Mucosa of descending colon (tissue), 3 donors: ENCODE data around the gene NECAB3. TPM values are rescaled to one million over a fixed set of nuclear protein-coding genes. Genes with fewer than 3 reads are reported as not detected.
A peak's percentile ranks its signal among the peaks of the same experiment; 100 is the strongest.
"Not testable (repeated sequence)": the region's sequence is repeated elsewhere in the genome, so short reads cannot be mapped to it uniquely, and the experiment has no call there.

Experiments used
- ATAC-seq: fragments of 200-7000 bp; cut with Tn5 transposase; one replicate; pipeline ENCODE4 v1.9.1; 2020; ENCODE audit warnings: mild to moderate bottlenecking, moderate library complexity
- DNase-seq, 3 donors: peaks; one replicate each; pipeline ENCODE4 v3.0.0-alpha.2; 2020
- H3K36me3 ChIP-seq: fragments of 200-600 bp; one replicate; pipeline ENCODE4 v1.8.0; 2021; ENCODE audit warnings: low read depth, mild to moderate bottlenecking
- H3K4me1 ChIP-seq: fragments of 200-600 bp; one replicate; pipeline ENCODE4 v1.8.0; 2021; ENCODE audit warnings: low read depth, mild to moderate bottlenecking
- H3K4me3 ChIP-seq: fragments of 200-600 bp; one replicate; pipeline ENCODE4 v1.8.0; 2021; ENCODE audit warnings: mild to moderate bottlenecking
- H3K9me3 ChIP-seq: fragments of 200-600 bp; one replicate; pipeline ENCODE4 v1.8.0; 2021; ENCODE audit warnings: mild to moderate bottlenecking
- CTCF ChIP-seq: fragments of 200-600 bp; IDR thresholded peaks from one replicate; pipeline ENCODE4 v1.8.0; 2022; ENCODE audit warnings: antibody characterized with exemption, mild to moderate bottlenecking
- intact Hi-C, 2 donors: fragments of 100-400 bp; cut with DNase I in 1 of 2; cut with micrococcal nuclease in 1 of 2; formaldehyde crosslinking; loops; one replicate each; pipeline versions ENCODE4 v1.11.0 to v1.11.1; 2022; cut with DNase I, micrococcal nuclease
- total RNA-seq, 3 donors: library from RNA; stranded (reverse); fragmentation: NEBNext Ultra II Directional in 2 of 3; extraction: Animal tissue kit (Norgen Biotek cat#: 25700) in 2 of 3; gene quantifications; one replicate each; pipeline versions ENCODE4 v1.2.1 to v1.2.4, GENCODE V29; 2021 to 2023
- donor health status: DM: no; HTN: no; CAD: no; lungs with moderate emphysema.
- donor health status: DM: no; HTN: no; CAD: no.
- donor health status: DM: no; HTN: yes; CAD: no.

NECAB3 gene
- total RNA-seq, 3 donors from 2014 or later = 50.7 to 55.7 (median 51.7) TPM

GRCh38 chr20:33701629-33702450 lies 27.6 kb upstream of the NECAB3 start:
- DNase-seq (no peak), ATAC-seq (no peak)
- H3K9me3 ChIP-seq = peaks cover 6% of the 10 kb centered on the region
- TF ChIP-seq CTCF = no peak
- intact Hi-C loops = no loop called here
- no peak overlapping the region for H3K4me3 ChIP-seq
- no peaks in the 10 kb centered on the region for H3K4me1 ChIP-seq
- no peaks in the 10 kb centered on the region for H3K36me3 ChIP-seq

GRCh38 chr20:33700696-33701441 lies 26.6 kb upstream of the NECAB3 start:
- H3K4me3 ChIP-seq, ATAC-seq, H3K4me1 ChIP-seq, DNase-seq, H3K36me3 ChIP-seq, intact Hi-C loops, H3K9me3 ChIP-seq: not testable (repeated sequence)

GRCh38 chr20:33698966-33699365 lies 24.7 kb upstream of the NECAB3 start:
- H3K4me3 ChIP-seq, intact Hi-C loops, H3K4me1 ChIP-seq, ATAC-seq, H3K9me3 ChIP-seq, DNase-seq, H3K36me3 ChIP-seq: not testable (repeated sequence)

GRCh38 chr20:33697129-33697528 lies 22.9 kb upstream of the NECAB3 start:
- peak; percentile 20 for ATAC-seq
- Histone ChIP-seq H3K36me3 (no peaks in the 10 kb centered on the region), H3K4me3 (no peak overlapping the region), H3K4me1 (no peaks in the 10 kb centered on the region), H3K9me3 (peaks cover 6% of the 10 kb centered on the region)
- no peak for TF ChIP-seq CTCF
- intact Hi-C loops = no loop called here
- peak in 1 of 3 donors; percentile 40 for DNase-seq

GRCh38 chr20:33696448-33696847 lies 22.2 kb upstream of the NECAB3 start:
- Histone ChIP-seq H3K4me3 (no peak overlapping the region), H3K4me1 (no peaks in the 10 kb centered on the region), H3K9me3 (peaks cover 6% of the 10 kb centered on the region), H3K36me3 (no peaks in the 10 kb centered on the region)
- DNase-seq (no peak), ATAC-seq (no peak)
- intact Hi-C loops = no loop called here
- TF ChIP-seq CTCF = no peak

- Histone ChIP-seq H3K4me1 (no peaks in the 10 kb centered on the region), H3K36me3 (no peaks in the 10 kb centered on the region), H3K9me3 (no peaks in the 10 kb centered on the region), H3K4me3 (no peak overlapping the region)
- no peak for DNase-seq
- intact Hi-C loops = no loop called here
- no peak for TF ChIP-seq CTCF
- no peak for ATAC-seq
Measured at GRCh38 chr20:33694639-33695012, 20.4 kb upstream of the NECAB3 start.
